WTC11 (cell line): ENCODE data around the gene KDM6B. TPM values are rescaled to one million over a fixed set of nuclear protein-coding genes. Genes with fewer than 3 reads are reported as not detected.

Source experiments
- ATAC-seq: fragments of 200-7000 bp; cut with Tn5 transposase; 2 replicates; pipeline ENCODE4 v1.10.0; 2021; ENCODE audit warnings: mild to moderate bottlenecking, moderate library complexity
- CTCF ChIA-PET: fragments of 300-600 bp; sonication (Branson Sonifier 250); formaldehyde crosslinking; loops from one replicate; lab custom pipeline; 2021; ENCODE audit warnings: antibody characterized with exemption; lab: Charles Lee
- POLR2A ChIA-PET: fragments of 350-600 bp; sonication (Branson Sonifier 250); formaldehyde crosslinking; loops from one replicate; lab custom pipeline; 2021; ENCODE audit warnings: antibody characterized with exemption; lab: Charles Lee
- DNase-seq: peaks from one replicate; pipeline ENCODE4 v3.0.0; 2021; ENCODE audit warnings: low spot score
- H3K27ac Mint-ChIP-seq: 2 replicates; pipeline ENCODE4 v1.8.0; 2021; ENCODE audit warnings: mixed read lengths
- H3K27me3 Mint-ChIP-seq: 2 replicates; pipeline ENCODE4 v1.8.0; 2021; ENCODE audit warnings: low read depth, mild to moderate bottlenecking, moderate library complexity, mixed read lengths
- H3K36me3 Mint-ChIP-seq: 2 replicates; pipeline ENCODE4 v1.8.0; 2021; ENCODE audit warnings: mixed read lengths
- H3K4me1 Mint-ChIP-seq: 2 replicates; pipeline ENCODE4 v1.8.0; 2022; ENCODE audit warnings: mixed read lengths
- H3K4me3 Mint-ChIP-seq: 2 replicates; pipeline ENCODE4 v1.8.0; 2021; ENCODE audit warnings: mild to moderate bottlenecking, moderate library complexity, mixed read lengths
- H3K9me3 Mint-ChIP-seq: 2 replicates; pipeline ENCODE4 v1.8.0; 2021; ENCODE audit warnings: mixed read lengths
- CBFB ChIP-seq: sonication (generic); formaldehyde crosslinking; IDR thresholded peaks from 2 replicates; pipeline ENCODE4 v1.8.1; 2022; ENCODE audit warnings: mild to moderate bottlenecking, low read depth, missing genetic modification reagents
- GRHL2 ChIP-seq: fragments of 250-450 bp; sonication (Bioruptor Pico); IDR thresholded peaks from 2 replicates; pipeline ENCODE4 v1.8.0; 2022; ENCODE audit warnings: mild to moderate bottlenecking, moderate library complexity; ENCODE audit not compliant: insufficient replicate concordance, severe bottlenecking
- GTF2I ChIP-seq: fragments of 250-450 bp; sonication (Bioruptor Pico); conservative IDR thresholded peaks from 2 replicates; pipeline ENCODE4 v1.4.0; 2021; ENCODE audit warnings: mild to moderate bottlenecking
- ZNF423 ChIP-seq: fragments of 250-450 bp; sonication (Bioruptor Pico); IDR thresholded peaks from 2 replicates; pipeline ENCODE4 v2.1.2; 2022; ENCODE audit warnings: mild to moderate bottlenecking, moderate library complexity
- total RNA-seq: library from RNA; stranded (reverse); gene quantifications from 3 replicates; pipeline ENCODE4 v1.2.3, GENCODE V29; 2021
- TF ChIP-seq, protein P1 (sequence below): sonication (generic); formaldehyde crosslinking; IDR thresholded peaks from 2 replicates; pipeline ENCODE4 v1.8.1; 2023; ENCODE audit warnings: mild to moderate bottlenecking, missing genetic modification reagents, borderline replicate concordance
- TF ChIP-seq, protein P2 (sequence below): fragments of 250-450 bp; sonication (Bioruptor Pico); conservative IDR thresholded peaks from 2 replicates; pipeline ENCODE4 v1.9.0; 2021; ENCODE audit warnings: mild to moderate bottlenecking
- TF ChIP-seq, protein P3 (sequence below): sonication (generic); formaldehyde crosslinking; IDR thresholded peaks from 2 replicates; pipeline ENCODE4 v1.8.1; 2022; ENCODE audit warnings: mild to moderate bottlenecking, moderate library complexity, missing genetic modification reagents
- TF ChIP-seq, protein P4 (sequence below): sonication (generic); formaldehyde crosslinking; IDR thresholded peaks from 2 replicates; pipeline ENCODE4 v1.8.0; 2022; ENCODE audit warnings: mild to moderate bottlenecking, missing genetic modification reagents
- TF ChIP-seq, protein P5 (sequence below): sonication (generic); formaldehyde crosslinking; conservative IDR thresholded peaks from 2 replicates; pipeline ENCODE4 v1.8.1; 2023; ENCODE audit warnings: mild to moderate bottlenecking, low read depth, missing genetic modification reagents, moderate library complexity
- TF ChIP-seq, protein P6 (sequence below): sonication (generic); formaldehyde crosslinking; IDR thresholded peaks from 2 replicates; pipeline ENCODE4 v1.8.1; 2022; ENCODE audit warnings: missing genetic modification reagents, borderline replicate concordance

Gene KDM6B
- total RNA-seq, 1 experiment from 2014 or later, result 13.2 TPM

DNA sequence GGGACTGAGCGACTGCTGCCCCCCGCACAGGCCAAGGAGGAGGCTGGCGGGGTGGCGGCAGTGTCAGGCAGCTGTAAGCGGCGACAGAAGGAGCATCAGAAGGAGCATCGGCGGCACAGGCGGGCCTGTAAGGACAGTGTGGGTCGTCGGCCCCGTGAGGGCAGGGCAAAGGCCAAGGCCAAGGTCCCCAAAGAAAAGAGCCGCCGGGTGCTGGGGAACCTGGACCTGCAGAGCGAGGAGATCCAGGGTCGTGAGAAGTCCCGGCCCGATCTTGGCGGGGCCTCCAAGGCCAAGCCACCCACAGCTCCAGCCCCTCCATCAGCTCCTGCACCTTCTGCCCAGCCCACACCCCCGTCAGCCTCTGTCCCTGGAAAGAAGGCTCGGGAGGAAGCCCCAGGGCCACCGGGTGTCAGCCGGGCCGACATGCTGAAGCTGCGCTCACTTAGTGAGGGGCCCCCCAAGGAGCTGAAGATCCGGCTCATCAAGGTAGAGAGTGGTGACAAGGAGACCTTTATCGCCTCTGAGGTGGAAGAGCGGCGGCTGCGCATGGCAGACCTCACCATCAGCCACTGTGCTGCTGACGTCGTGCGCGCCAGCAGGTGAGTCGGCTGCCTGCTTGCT, 15.2 kb downstream of the KDM6B start:
- Mint-ChIP-seq H3K27me3 (peaks cover 35% of the 10 kb centered on the region), H3K27ac (no peak overlapping the region), H3K36me3 (no peaks in the 10 kb centered on the region), H3K9me3 (no peaks in the 10 kb centered on the region)
- ATAC-seq (no peak), DNase-seq (no peak)
- CTCF ChIA-PET, result interaction anchor here (0.7 kb wide), 1 partner anchor 49 kb away, joined by 3 read pairs; no protein-coding TSS in a partner anchor
- TF ChIP-seq, protein P1, sequence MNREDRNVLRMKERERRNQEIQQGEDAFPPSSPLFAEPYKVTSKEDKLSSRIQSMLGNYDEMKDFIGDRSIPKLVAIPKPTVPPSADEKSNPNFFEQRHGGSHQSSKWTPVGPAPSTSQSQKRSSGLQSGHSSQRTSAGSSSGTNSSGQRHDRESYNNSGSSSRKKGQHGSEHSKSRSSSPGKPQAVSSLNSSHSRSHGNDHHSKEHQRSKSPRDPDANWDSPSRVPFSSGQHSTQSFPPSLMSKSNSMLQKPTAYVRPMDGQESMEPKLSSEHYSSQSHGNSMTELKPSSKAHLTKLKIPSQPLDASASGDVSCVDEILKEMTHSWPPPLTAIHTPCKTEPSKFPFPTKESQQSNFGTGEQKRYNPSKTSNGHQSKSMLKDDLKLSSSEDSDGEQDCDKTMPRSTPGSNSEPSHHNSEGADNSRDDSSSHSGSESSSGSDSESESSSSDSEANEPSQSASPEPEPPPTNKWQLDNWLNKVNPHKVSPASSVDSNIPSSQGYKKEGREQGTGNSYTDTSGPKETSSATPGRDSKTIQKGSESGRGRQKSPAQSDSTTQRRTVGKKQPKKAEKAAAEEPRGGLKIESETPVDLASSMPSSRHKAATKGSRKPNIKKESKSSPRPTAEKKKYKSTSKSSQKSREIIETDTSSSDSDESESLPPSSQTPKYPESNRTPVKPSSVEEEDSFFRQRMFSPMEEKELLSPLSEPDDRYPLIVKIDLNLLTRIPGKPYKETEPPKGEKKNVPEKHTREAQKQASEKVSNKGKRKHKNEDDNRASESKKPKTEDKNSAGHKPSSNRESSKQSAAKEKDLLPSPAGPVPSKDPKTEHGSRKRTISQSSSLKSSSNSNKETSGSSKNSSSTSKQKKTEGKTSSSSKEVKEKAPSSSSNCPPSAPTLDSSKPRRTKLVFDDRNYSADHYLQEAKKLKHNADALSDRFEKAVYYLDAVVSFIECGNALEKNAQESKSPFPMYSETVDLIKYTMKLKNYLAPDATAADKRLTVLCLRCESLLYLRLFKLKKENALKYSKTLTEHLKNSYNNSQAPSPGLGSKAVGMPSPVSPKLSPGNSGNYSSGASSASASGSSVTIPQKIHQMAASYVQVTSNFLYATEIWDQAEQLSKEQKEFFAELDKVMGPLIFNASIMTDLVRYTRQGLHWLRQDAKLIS (CRISPR knock-in tag), result no peak
- TF ChIP-seq GTF2I (CRISPR knock-in tag), result no peak
- TF ChIP-seq GRHL2 (CRISPR knock-in tag), result no peak
- TF ChIP-seq, protein P2, sequence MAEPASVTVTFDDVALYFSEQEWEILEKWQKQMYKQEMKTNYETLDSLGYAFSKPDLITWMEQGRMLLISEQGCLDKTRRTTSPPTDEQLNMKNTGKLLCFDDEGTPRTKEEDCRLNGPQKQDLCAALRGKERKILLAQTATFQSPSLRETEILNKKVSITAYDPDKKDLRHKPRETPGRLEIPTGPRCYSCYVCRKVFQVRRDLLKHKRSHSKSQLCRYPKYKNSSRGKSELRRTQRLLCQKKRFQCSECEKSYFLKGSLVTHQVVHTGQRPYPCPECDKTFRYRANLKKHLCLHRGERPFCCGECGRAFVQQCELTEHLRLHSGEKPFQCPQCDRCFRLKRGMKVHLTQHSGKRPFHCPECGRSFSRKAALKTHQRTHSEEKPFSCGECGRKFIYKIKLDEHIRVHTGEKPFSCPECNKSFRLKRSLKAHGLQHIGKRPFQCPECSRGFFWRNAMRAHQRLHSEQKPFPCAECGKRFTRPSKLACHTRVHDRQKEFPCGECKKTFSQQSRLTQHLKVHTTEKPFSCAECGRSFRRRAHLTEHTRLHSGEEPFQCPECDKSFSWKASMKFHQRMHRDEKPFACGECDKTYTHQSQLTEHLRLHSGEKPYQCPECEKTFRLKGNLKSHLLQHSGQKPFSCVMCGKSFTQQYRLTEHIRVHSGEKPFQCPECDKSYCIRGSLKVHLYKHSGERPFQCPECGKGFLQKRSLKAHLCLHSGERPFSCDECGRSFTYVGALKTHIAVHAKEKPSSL (CRISPR knock-in tag), result no peak
- TF ChIP-seq, protein P3, sequence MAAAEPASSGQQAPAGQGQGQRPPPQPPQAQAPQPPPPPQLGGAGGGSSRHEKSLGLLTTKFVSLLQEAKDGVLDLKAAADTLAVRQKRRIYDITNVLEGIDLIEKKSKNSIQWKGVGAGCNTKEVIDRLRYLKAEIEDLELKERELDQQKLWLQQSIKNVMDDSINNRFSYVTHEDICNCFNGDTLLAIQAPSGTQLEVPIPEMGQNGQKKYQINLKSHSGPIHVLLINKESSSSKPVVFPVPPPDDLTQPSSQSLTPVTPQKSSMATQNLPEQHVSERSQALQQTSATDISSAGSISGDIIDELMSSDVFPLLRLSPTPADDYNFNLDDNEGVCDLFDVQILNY (CRISPR knock-in tag), result no peak
- TF ChIP-seq, protein P4, sequence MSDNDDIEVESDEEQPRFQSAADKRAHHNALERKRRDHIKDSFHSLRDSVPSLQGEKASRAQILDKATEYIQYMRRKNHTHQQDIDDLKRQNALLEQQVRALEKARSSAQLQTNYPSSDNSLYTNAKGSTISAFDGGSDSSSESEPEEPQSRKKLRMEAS (CRISPR knock-in tag), result no peak
- TF ChIP-seq, protein P5, sequence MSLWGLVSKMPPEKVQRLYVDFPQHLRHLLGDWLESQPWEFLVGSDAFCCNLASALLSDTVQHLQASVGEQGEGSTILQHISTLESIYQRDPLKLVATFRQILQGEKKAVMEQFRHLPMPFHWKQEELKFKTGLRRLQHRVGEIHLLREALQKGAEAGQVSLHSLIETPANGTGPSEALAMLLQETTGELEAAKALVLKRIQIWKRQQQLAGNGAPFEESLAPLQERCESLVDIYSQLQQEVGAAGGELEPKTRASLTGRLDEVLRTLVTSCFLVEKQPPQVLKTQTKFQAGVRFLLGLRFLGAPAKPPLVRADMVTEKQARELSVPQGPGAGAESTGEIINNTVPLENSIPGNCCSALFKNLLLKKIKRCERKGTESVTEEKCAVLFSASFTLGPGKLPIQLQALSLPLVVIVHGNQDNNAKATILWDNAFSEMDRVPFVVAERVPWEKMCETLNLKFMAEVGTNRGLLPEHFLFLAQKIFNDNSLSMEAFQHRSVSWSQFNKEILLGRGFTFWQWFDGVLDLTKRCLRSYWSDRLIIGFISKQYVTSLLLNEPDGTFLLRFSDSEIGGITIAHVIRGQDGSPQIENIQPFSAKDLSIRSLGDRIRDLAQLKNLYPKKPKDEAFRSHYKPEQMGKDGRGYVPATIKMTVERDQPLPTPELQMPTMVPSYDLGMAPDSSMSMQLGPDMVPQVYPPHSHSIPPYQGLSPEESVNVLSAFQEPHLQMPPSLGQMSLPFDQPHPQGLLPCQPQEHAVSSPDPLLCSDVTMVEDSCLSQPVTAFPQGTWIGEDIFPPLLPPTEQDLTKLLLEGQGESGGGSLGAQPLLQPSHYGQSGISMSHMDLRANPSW (CRISPR knock-in tag), result no peak
- no peak for TF ChIP-seq ZNF423
- no peak for TF ChIP-seq CBFB
- TF ChIP-seq, protein P6, sequence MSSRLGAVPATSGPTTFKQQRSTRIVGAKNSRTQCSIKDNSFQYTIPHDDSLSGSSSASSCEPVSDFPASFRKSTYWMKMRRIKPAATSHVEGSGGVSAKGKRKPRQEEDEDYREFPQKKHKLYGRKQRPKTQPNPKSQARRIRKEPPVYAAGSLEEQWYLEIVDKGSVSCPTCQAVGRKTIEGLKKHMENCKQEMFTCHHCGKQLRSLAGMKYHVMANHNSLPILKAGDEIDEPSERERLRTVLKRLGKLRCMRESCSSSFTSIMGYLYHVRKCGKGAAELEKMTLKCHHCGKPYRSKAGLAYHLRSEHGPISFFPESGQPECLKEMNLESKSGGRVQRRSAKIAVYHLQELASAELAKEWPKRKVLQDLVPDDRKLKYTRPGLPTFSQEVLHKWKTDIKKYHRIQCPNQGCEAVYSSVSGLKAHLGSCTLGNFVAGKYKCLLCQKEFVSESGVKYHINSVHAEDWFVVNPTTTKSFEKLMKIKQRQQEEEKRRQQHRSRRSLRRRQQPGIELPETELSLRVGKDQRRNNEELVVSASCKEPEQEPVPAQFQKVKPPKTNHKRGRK (CRISPR knock-in tag), result no peak
- TF ChIP-seq, all 79 proteins: peak for 0
- H3K4me1 Mint-ChIP-seq, result peaks cover 27% of the 10 kb centered on the region
- POLR2A ChIA-PET, result no interaction called here
- no peak overlapping the region for H3K4me3 Mint-ChIP-seq
